ENCODE measurements around the gene SLC16A5.

The SLC16A5 gene

DNA sequence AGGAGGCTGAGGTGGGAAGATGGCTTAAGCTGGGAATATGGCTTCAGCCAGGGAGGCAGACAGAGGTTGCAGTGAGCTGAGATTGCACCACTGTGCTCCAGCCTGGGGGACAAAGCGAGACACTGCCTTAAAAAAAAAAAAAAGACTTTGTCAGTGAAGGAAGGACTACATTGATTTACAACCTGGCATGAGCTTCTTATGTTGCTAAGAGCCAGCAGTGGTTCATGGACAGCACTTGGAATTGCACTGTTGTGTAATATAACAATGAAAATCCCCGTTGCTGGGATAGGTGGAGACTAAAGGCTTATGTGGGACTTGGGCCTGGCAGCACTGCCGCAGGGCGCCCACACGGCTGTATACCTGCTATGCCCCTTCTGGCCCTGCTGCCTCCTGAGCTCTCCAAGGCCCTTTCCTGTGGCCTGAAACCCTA lies 14.1 kb upstream of the SLC16A5 start:
- TF ChIP-seq TAF1 (IDR thresholded peaks at IDR 0.05; ENCODE audit: borderline replicate concordance, insufficient read depth, low read length) (no peak), SIN3A (IDR thresholded peaks at IDR 0.05; ENCODE audit: borderline replicate concordance, insufficient read depth, low read length) (no peak), POLR2AphosphoS5 (IDR thresholded peaks at IDR 0.05; ENCODE audit: low read depth, low read length) (no peak), FOXP2 (optimal IDR thresholded peaks at IDR 0.05; ENCODE audit: borderline replicate concordance, extremely low read depth, extremely low read length, insufficient read depth) (no peak)
- TF ChIP-seq, protein P1, sequence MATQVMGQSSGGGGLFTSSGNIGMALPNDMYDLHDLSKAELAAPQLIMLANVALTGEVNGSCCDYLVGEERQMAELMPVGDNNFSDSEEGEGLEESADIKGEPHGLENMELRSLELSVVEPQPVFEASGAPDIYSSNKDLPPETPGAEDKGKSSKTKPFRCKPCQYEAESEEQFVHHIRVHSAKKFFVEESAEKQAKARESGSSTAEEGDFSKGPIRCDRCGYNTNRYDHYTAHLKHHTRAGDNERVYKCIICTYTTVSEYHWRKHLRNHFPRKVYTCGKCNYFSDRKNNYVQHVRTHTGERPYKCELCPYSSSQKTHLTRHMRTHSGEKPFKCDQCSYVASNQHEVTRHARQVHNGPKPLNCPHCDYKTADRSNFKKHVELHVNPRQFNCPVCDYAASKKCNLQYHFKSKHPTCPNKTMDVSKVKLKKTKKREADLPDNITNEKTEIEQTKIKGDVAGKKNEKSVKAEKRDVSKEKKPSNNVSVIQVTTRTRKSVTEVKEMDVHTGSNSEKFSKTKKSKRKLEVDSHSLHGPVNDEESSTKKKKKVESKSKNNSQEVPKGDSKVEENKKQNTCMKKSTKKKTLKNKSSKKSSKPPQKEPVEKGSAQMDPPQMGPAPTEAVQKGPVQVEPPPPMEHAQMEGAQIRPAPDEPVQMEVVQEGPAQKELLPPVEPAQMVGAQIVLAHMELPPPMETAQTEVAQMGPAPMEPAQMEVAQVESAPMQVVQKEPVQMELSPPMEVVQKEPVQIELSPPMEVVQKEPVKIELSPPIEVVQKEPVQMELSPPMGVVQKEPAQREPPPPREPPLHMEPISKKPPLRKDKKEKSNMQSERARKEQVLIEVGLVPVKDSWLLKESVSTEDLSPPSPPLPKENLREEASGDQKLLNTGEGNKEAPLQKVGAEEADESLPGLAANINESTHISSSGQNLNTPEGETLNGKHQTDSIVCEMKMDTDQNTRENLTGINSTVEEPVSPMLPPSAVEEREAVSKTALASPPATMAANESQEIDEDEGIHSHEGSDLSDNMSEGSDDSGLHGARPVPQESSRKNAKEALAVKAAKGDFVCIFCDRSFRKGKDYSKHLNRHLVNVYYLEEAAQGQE (IDR thresholded peaks at IDR 0.05; ENCODE audit: insufficient read depth in 1 of 2, low read depth in 2 of 2, low read length in 2 of 2) = no peak

DNA sequence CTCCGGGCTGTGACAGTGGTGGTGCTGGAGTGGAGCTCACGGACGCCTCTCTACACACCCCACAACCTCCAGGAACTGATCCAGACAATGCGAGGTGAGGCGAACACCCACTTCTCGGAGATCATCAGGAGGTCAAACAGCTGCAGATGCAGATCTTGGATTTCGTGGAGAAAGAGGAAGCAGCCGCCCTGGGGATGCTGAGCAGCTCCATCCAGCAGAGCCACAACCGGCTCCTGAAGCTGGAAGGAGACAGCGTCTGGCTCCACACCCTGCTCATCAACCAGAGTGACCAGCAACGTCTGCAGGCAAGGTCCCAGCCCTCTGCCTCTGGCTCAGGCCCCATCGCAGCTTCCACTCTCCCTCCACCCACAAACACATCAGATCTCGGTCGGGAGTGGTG lies 13.2 kb upstream of the SLC16A5 start:
- TF ChIP-seq POLR2AphosphoS5 (IDR thresholded peaks at IDR 0.05; ENCODE audit: low read depth, low read length) (no peak), FOXP2 (optimal IDR thresholded peaks at IDR 0.05; ENCODE audit: borderline replicate concordance, extremely low read depth, extremely low read length, insufficient read depth) (peak; percentile 1)
- TF ChIP-seq, protein P1 (IDR thresholded peaks at IDR 0.05; ENCODE audit: insufficient read depth in 1 of 2, low read depth in 2 of 2, low read length in 2 of 2) = no peak

DNA sequence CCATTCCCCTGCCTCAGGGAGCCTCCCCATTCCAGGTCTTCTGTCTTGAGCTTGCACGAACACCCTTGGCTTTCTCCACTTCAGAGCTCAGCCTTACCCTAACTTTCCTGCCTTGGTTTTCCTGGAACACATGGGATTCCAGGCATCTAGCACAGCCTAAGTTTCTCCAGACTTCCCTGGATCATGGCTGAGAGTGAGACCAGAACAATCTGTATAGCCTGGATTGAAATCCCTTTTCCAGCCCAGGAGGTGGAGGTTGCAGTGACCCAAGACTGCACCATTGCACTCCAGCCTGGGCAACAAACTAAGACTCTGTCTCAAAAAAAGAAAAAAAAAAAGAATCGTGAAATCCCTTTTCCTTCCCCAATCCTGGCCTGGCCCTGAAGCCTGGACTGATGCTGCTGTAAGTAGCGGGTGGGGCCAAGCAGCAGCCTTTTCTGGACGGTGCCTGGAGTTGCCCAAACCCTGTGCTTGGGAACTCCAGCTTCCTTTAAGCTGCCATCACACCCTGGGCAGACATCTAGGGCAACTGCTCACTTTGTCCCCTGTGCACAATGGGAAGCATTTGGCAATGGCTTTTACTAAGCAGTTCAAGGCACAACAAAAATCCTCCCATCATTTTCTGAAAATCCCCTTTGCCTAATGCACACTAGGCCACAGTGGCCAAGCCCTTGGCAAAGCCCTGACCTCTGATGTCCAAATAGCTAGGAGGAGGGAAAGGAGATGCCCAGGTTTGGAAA lies 12.0 kb upstream of the SLC16A5 start:
- TF ChIP-seq, protein P1 (IDR thresholded peaks at IDR 0.05; ENCODE audit: insufficient read depth in 1 of 2, low read depth in 2 of 2, low read length in 2 of 2) = no peak
- TF ChIP-seq POLR2AphosphoS5 (IDR thresholded peaks at IDR 0.05; ENCODE audit: low read depth, low read length) = no peak
- TF ChIP-seq SIN3A (IDR thresholded peaks at IDR 0.05; ENCODE audit: borderline replicate concordance, insufficient read depth, low read length) = no peak
- no peak for TF ChIP-seq FOXP2 (optimal IDR thresholded peaks at IDR 0.05; ENCODE audit: borderline replicate concordance, extremely low read depth, extremely low read length, insufficient read depth)
- TF ChIP-seq TAF1 (IDR thresholded peaks at IDR 0.05; ENCODE audit: borderline replicate concordance, insufficient read depth, low read length) = no peak

DNA sequence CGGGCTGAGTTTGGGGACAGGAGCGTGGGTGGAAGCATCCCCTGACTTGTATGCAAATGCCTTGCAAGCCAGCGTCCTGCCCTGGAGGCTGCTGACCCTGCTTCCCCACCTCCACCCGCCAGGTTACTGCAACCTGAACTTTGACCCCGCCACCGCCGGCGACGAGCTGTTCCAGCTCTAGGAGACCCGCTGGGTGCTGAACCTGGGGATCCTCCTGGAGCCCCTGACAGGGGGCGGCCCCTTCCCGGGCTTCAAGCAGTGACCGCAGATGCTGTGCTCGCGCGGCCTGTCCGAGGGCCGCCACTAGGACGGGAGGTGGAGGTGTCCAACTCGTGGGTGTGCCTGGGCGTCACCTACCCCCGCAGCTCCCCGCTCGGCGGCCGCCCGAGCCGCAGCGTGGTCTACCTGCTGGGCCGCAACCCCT lies 10.7 kb upstream of the SLC16A5 start:
- no peak for TF ChIP-seq SIN3A (IDR thresholded peaks at IDR 0.05; ENCODE audit: borderline replicate concordance, insufficient read depth, low read length)
- TF ChIP-seq, protein P1 (IDR thresholded peaks at IDR 0.05; ENCODE audit: insufficient read depth in 1 of 2, low read depth in 2 of 2, low read length in 2 of 2) = no peak
- no peak for TF ChIP-seq TAF1 (IDR thresholded peaks at IDR 0.05; ENCODE audit: borderline replicate concordance, insufficient read depth, low read length)
- TF ChIP-seq FOXP2 (optimal IDR thresholded peaks at IDR 0.05; ENCODE audit: borderline replicate concordance, extremely low read depth, extremely low read length, insufficient read depth) = no peak
- no peak for TF ChIP-seq POLR2AphosphoS5 (IDR thresholded peaks at IDR 0.05; ENCODE audit: low read depth, low read length)
